ENCODE results near the gene FOXP1. TPM values are rescaled to one million over a fixed set of nuclear protein-coding genes. Genes with fewer than 3 reads are reported as not detected.

Gene FOXP1
- total RNA-seq, 1 donor from 2014 or later: 26.1 TPM

- DNase-seq (ENCODE audit: low spot score) (no peak), ATAC-seq (no peak)
These were observed 331.1 kb downstream of the FOXP1 start for GRCh38 chr3:71252466-71252865.

DNA sequence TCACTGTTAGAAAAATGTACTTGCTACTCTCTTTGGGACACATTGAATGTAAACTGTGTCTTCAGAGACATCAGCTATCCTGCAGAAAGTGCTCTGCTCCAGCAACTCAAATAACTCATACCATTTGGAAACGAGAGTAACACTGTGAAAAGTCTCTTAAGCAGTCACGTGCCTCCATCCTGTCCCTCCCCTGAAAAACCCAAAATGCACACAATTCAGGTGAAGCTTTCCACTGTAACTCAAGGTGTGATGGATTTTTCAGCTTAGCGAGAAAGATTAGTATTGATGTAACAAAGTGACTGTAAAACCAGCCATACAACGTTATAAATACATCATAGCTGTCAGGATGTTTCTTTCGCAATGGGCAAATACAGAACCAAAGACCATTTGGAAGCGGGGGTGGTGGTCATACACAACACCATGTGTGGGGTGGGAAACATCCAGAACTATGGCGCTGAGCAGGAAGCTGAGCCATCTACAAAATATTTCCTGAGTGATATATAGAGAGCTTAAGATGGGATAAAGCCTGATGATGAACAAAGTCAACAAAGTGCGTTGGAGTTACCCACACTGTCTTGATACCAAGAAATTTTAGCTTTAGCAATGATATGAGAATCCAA is 332.3 kb downstream of the FOXP1 start:
- DNase-seq (ENCODE audit: low spot score): no peak
- ATAC-seq: no peak

- no peak for ATAC-seq
- no peak for DNase-seq (ENCODE audit: low spot score)
These were observed 333.5 kb downstream of the FOXP1 start for GRCh38 chr3:71250026-71250425.

GRCh38 chr3:71247958-71248335 is 335.6 kb downstream of the FOXP1 start:
- no peak for DNase-seq (ENCODE audit: low spot score)
- ATAC-seq: no peak

- ATAC-seq (peak; percentile 59), DNase-seq (ENCODE audit: low spot score) (peak; percentile 54)
These were observed 336.1 kb downstream of the FOXP1 start for GRCh38 chr3:71247221-71247957.

DNA sequence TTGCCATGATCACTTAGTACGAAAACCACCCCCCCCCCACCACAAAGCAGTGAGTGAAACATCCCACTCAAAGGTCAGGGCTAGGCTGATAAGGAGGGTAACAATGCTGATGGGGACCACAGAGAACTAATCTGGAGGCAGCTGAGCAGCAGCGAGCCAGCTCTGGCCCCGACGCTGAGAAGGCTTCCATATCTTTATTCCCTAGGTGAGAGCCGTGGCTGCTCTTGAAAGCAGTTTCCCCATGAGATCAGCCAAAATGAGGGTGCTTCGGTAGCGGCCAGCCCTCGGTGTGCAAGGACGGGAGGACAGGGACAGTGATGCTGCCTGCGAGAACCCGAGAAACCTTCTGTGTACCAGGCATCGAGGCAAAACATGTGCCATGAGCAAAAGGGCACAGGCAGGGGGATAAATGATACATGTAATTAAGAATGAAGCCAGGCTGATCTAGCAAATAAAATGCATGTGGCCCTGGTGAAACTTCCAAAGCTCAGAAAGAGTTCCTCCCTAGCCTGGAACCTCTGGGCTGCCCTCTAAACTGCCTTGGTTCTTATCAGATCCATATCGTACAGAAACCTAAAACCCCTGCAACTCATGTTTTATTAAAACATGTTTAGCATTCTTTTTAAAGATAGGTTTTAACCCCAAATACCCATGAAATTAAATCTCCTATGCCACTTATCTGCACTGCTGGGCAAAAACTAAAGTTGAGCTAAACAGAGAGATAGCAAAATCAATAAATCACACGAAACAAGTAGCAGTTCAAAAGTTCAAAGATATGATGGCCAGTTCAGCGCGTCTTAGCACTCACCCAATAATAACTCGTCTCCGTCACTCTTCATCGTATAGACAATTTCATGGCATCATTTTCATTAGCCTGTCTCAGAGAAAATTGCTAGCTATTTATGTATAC is 337.3 kb downstream of the FOXP1 start:
- ATAC-seq (peak; percentile 80), DNase-seq (ENCODE audit: low spot score) (no peak)

DNA sequence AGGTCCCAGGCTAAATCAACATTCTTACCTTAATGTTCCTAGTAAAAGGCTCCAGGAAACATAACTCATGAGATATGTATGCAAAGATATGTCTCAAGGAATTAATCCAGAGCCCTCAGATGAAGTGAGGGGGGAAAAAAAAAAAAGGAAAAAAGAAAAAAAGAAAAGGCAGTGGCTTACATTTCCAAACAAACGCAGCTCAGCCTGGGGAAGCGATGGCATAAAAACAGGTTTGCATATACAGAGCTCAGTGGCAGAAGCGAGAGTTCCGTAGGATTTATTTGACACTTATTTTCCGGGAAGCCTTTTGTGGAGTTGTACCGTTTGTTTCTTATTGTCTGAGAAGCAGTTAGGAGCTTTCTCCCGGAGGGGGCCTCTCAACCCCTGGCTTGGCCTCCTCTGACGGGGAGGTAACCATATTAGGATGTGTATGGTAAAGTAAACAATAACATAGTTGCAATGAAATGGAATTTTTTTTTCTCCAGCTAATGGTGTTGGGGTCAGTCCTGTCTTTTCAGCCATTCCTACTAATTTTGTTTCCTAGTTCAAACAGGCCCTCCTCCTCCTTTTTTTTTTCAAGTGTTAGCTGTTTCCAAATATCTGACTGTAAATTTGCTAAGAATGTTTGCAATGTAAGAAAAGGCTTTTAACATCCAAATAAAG is 338.6 kb downstream of the FOXP1 start:
- ATAC-seq: no peak
- no peak for DNase-seq (ENCODE audit: low spot score)

GRCh38 chr3:71244153-71244825 is 339.2 kb downstream of the FOXP1 start:
- ATAC-seq (no peak), DNase-seq (ENCODE audit: low spot score) (no peak)

- no peak for DNase-seq (ENCODE audit: low spot score)
- no peak for ATAC-seq
These were observed 340.3 kb downstream of the FOXP1 start for GRCh38 chr3:71243229-71243628.

GRCh38 chr3:71241981-71242560 is 341.5 kb downstream of the FOXP1 start:
- ATAC-seq: no peak
- no peak for DNase-seq (ENCODE audit: low spot score)

DNA sequence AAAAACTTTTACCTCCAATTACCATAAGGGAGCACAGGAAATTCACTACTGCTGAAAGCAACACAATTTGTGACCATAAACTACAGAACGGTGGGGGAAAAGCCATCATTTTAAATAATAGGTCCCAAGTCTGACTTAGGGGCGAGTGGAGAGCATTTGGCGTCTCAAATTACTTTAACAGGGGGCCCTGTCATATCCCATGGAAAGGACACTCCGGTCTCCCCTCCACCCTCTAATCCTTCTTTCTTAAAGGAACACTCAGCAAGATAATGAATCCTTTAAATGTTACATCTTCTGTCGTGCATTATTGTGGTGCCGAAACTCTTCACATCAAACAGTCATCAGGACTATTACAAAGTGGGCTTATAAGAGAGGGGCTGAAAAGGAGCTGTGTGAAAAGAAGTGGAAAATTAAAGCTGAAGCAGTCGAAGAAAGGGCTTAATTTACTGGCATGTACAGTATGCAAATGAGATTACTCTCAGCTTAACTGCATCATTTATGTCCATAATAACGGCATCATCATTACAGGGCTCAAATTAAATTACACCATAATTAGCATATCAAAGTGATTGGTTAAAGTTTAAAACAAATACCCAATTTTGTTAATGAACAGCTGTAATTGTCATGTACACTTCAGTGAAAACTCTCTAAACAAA is 342.2 kb downstream of the FOXP1 start:
- ATAC-seq (no peak), DNase-seq (ENCODE audit: low spot score) (no peak)

DNA sequence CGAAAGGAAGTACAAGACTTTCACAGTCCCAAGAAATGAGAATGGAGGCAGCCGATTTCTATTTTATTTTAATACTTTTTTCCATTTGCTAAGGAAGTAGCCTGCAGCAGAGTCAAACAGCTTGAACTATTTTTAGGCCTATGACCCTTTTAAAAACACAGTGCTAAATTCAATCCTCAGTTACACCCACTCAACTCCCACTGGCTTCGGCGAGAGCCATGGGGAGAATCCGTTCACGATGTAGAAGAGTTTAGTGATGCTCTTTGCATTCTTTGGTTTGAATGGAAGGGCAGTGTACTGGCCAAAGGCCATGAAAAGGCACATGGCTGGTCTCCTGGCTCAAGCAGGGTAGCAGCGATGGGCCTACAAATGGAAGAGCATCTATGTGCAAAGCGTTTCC is 343.5 kb downstream of the FOXP1 start:
- ATAC-seq (no peak), DNase-seq (ENCODE audit: low spot score) (no peak)

- ATAC-seq (no peak), DNase-seq (ENCODE audit: low spot score) (no peak)
These were observed 345.2 kb downstream of the FOXP1 start for GRCh38 chr3:71238355-71238757.

DNA sequence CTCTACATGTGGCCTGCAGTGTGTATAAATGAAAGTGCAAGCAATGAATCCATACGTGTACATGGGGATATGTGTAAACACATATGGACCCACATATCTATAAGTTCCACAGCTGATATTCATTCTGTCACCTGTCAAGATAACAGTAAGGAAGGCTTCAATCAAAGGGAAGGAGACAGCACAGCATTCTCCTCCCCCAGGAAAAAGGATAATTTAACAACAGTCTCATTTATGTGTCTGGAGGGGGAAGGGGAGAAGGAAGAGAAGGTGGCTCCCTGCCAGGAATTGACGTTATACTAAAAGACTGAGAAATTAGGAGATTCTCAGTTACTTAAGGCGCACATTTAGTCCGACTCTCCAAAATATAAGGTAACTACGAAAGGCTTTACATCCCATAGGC is 345.9 kb downstream of the FOXP1 start:
- no peak for ATAC-seq
- DNase-seq (ENCODE audit: low spot score): no peak

DNA sequence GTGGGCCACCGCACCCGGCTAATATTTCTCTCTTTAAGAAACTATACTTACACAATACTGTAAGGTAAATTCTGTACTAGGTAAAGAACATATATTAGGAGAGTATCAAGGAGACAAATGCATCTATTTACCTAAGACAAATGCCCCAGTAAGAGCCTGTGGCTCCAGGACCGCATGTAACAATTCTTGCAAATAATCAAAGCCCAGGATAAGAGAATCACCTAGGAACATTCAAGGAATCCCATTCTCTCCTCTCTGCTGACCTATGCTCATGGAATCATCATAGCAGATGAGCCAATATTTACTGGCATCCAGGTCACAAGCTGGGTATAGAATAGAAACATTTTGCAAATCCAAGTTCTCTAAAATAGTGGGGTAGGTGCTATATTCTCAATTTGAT is 347.7 kb downstream of the FOXP1 start:
- ATAC-seq (no peak), DNase-seq (ENCODE audit: low spot score) (no peak)

- ATAC-seq: no peak
- DNase-seq (ENCODE audit: low spot score): no peak
These were observed 350.6 kb downstream of the FOXP1 start for GRCh38 chr3:71232895-71233294.

DNA sequence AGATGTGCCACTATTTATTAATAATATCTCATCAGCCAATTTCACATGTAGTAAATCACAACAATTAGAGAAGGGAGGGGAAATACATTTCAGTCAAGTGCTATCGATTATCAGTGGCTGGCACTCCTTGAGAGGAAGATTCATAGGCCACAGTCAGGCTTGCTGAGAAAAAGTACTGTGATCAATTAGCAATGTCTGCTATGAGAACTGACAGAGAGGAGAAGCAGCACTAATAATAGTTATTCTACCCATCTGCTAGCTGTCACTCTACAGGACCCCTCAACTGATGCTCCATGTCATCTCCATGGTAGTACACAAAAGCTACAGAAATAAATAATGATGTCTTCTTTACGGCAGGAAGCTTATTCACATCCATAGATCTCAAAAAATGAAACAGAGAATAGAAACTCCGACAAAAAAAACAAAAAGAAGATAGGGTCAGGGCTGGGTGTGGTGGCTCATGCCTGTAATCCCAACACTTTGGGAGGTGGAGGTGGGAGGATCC is 351.3 kb downstream of the FOXP1 start:
- DNase-seq (ENCODE audit: low spot score) (no peak), ATAC-seq (no peak)

- no peak for ATAC-seq
These were observed 351.8 kb downstream of the FOXP1 start for GRCh38 chr3:71231680-71232079.

DNA sequence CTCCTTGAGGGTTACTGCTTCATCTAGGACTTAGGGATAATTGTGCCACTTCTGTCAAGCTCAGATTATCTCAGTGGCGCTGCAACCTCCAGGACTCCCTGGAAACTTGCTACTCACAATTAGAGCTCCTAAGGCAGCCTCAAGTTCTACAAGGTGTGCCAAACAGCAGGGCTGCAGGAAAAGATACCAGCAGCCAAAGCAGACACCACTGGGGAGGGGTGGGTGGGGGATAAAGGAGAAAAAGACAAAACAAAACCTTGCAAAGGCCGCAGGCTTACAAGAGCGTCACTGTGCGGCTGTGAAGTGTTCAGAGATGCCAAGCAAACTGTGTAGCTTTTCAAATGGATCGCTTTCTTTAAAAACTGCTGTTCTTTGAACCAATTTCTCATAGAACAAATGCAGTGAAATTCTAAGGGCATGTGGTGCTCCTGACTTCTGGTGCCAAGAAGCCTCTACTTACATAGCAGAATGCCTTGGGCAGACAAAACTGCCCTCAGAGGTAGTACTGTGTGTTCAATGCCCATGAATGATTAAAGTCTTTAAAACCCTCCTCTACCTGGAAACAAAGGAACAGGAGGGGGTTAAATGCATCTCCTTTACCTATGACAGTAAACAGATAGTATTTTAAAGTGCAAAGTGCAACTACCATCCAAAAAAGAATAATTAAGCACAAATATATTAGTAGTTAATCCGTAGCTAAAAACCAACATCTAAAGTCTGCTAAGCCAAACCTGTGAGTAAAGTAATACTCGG is 353.4 kb downstream of the FOXP1 start:
- no peak for DNase-seq (ENCODE audit: low spot score)
- no peak for ATAC-seq

More at GRCh38 chr3:71231680-71232079, 351.8 kb downstream of the FOXP1 start:
- DNase-seq (ENCODE audit: low spot score): no peak
